GM19452 (cell line): ENCODE data around the gene NEURL2.
"Not testable (repeated sequence)": the region's sequence is repeated elsewhere in the genome, so short reads cannot be mapped to it uniquely, and the experiment has no call there.

Experiments used
- ATAC-seq: cut with Tn5 transposase; IDR thresholded peaks from one replicate; pipeline ENCODE4 v1.9.1; 2021; ENCODE audit not compliant: unreplicated experiment

NEURL2 gene, protein sequence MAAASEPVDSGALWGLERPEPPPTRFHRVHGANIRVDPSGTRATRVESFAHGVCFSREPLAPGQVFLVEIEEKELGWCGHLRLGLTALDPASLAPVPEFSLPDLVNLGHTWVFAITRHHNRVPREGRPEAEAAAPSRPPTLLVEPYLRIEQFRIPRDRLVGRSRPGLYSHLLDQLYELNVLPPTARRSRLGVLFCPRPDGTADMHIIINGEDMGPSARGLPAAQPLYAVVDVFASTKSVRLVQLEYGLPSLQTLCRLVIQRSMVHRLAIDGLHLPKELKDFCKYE

DNA sequence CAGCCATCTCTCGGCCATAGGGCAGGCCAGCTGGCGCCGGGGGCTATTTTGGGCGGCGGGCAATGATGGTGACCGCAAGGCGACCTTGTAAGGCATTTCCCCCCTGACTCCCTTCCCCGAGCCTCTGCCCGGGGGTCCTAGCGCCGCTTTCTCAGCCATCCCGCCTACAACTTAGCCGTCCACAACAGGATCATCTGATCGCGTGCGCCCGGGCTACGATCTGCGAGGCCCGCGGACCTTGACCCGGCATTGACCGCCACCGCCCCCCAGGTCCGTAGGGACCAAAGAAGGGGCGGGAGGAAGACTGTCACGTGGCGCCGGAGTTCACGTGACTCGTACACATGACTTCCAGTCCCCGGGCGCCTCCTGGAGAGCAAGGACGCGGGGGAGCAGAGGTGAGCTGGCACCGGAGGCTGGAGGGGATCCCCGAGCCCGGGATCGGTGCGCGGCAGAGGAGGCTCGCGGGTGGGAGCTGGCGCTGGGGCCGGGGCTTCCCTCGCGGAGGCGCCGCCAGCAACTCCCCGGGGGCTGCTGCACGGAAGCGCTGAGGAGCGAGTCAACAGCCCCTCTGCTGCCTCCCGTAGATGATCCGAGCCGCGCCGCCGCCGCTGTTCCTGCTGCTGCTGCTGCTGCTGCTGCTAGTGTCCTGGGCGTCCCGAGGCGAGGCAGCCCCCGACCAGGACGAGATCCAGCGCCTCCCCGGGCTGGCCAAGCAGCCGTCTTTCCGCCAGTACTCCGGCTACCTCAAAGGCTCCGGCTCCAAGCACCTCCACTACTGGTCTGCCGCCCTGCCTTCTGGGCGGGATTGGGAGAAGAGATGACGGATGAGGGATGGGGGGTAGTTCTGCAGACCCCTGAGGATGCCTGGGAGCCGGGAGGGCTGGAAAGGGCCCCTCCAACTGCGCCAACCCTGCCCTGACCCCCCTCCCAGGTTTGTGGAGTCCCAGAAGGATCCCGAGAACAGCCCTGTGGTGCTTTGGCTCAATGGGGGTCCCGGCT lies at the start of gene NEURL2, which contains the start of gene CTSA:
TSS of gene NEURL2 (minus strand) at position 224 of the 999 bp plus-strand sequence. CDS start at position 7, 217 bp downstream.
TSS of gene CTSA (plus strand) at position 351 of the 999 bp plus-strand sequence. CDS start at position 585, 234 bp downstream.
- peak; percentile 73 for ATAC-seq

GRCh38 chr20:45940469-45940868 lies 49.5 kb upstream of the NEURL2 start:
- no peak for ATAC-seq

- ATAC-seq = no peak
These were observed 49.0 kb upstream of the NEURL2 start for GRCh38 chr20:45940053-45940452.

- ATAC-seq = no peak
These were observed 47.9 kb upstream of the NEURL2 start for GRCh38 chr20:45938727-45939438.

- ATAC-seq = no peak
These were observed 46.8 kb upstream of the NEURL2 start for GRCh38 chr20:45937765-45938164.

DNA sequence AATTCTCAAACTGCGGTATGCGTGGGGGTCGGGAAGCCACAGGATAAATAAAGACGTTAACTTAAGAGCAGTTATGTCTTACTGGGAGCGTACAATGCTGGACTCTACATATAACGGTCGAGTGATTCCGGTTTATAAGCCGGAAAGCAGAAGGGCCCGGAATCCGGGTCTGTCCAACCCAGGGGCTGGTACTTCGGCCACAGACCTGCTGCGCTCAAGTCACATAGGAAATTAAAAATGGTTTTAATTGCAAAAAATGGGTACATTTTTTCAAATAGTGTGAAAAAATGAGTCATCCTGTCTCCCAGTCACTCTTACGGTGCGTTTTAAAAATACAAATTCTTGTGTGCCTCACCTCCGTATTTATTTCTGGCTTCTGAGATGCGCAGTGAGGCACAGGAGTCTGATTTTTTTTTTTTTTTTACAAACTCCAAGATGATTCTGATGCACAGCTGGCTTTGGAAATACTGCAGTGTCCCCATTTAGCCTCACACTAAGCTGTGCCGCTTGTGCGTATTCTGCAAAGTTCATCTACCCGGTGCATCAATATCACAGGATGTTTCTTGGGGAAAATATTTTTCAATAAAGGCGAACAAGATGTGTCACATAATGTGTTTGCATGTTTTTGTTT lies 44.5 kb upstream of the NEURL2 start:
- ATAC-seq = no peak

GRCh38 chr20:45934586-45935415 lies 43.8 kb upstream of the NEURL2 start, which contains the start of gene PCIF1:
Gene PCIF1, plus strand, starts transcription at chr20:45934683. Its CDS starts 4,317 bp downstream, at chr20:45939000.
- peak; percentile 72 for ATAC-seq

GRCh38 chr20:45934046-45934585 lies 43.1 kb upstream of the NEURL2 start:
- no peak for ATAC-seq

DNA sequence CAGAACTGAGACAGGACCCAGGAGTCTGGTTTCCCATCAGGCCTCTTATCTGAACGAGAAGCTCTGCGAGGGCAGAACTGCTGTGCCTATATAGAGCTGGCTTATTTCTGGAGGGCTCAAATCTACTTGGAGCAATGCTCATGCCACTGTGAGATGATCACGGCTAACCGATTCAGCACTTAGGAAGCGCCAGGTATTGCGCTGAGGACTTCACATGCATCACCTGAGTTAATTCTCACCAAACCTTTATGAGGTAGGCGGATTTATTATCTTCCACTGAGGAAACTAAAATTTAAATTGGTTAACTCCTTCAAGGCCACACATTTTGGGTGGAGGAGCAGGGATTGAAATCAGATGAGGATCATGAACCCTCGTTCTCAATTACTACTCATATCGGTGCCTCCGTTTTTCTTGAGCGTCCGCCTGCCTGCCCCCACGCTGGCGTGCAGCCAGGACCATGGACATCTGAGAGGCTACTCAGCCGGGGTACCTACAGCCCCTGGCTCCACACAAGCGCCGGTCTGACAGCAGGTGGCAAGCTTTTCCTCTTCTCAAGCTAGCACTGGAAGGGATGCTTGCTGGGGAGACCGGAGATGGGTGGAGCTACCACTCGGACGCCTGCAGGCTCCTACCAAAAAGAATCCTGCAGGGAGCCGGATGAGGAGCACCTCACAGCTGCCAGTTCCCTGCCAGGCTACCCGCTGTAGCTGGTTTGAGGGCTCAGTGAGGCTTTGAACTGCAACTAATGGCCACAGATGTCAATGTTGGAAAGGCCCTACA lies 42.4 kb upstream of the NEURL2 start:
- ATAC-seq = no peak

DNA sequence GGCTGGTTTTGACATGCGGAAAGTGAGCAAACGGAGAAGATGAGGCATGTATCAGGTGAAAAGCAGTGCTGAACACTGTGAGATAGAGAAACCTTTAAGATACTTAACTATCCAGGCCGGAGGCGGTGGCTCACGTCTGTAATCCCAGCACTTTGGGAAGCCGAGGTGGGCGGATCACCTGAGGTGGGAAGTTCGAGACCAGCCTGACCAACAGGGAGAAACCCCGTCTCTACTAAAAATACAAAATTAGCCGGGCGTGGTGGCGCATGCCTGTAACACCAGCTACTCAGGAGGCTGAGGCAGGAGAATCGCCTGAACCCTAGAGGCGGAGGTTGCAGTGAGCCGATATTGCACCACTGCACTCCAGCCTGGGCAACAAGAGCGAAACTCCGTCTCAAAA lies 40.7 kb upstream of the NEURL2 start:
- ATAC-seq = not testable (repeated sequence)

- ATAC-seq = no peak
These were observed 36.3 kb upstream of the NEURL2 start for GRCh38 chr20:45927071-45927878.

DNA sequence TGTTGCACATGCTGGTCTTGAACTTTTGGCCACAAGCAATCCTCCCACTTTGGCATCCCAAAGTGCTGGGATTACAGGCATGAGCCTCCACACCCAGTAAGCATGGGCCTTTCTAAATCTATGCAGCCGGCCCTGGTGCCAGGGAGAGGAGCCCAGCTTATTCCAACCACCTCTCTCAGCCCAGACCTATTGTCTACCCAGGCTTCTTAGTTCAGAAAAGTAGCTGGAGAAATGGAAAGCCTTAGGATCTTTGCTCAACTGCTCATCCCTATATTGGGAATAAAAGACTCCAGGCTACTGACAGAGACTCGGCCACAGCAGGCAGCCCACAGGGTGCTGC lies 35.7 kb upstream of the NEURL2 start:
- no peak for ATAC-seq

- no peak for ATAC-seq
These were observed 35.0 kb upstream of the NEURL2 start for GRCh38 chr20:45925821-45926506.

DNA sequence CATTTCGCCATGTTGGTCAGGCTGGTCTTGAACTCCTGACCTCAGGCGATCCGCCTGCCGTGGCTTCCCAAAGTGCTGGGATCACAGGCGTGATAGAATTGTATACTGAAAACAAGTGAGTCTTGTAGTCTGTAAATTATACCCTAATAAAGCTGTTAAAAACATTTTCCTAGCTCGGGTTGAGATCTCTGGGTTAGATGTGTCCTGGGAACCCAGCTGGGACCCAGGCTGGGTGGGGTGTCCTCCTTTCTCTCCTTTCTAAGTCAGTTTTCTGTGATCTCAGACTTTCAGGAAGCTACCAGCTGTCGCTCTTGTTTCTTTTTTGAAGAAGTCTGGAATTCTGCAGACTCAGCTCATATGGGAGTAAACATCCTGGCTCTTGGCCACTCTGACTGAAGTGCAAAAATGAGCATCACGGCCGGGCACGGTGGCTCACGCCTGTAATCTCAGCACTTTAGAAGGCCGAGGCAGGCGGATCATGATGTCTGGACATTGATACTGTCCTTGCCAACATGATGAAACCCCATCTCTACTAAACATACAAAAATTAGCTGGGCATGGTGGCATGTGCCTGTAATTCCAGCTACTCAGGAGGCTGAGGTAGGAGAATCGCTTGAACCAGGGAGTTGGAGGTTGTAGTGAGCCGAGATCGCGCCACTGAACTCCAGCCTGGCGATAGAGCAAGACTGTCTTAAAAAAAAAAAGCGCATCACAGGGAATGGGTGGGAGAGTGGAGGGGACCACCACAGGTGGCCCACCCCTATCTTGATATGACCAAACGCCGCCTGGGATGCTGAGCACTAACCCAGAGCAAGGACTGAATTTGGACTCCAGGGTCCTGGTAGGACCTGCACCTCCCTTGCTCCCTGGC lies 33.6 kb upstream of the NEURL2 start:
- no peak for ATAC-seq

- ATAC-seq = no peak
These were observed 30.6 kb upstream of the NEURL2 start for GRCh38 chr20:45921337-45922189.
